Measurements from ENCODE around the gene SLC26A1.

GRCh38 chr4:1031346-1031745 lies 38.1 kb upstream of the SLC26A1 start:
- TF ChIP-seq CTCF (IDR thresholded peaks at IDR 0.05; ENCODE audit: extremely low read depth in 1 of 2, insufficient read depth in 1 of 2, low read depth in 1 of 2, low read length in 2 of 2) (no peak), POLR2AphosphoS5 (IDR thresholded peaks at IDR 0.05; ENCODE audit: insufficient read depth, low read depth, low read length) (no peak), POLR2A (IDR thresholded peaks at IDR 0.05; ENCODE audit: low read depth, low read length) (no peak), GATA2 (IDR thresholded peaks at IDR 0.05; ENCODE audit: insufficient read depth, insufficient read length, low read depth, low read length) (no peak), MAX (IDR thresholded peaks at IDR 0.05; ENCODE audit: insufficient read depth, insufficient read length) (no peak), EZH2 (IDR thresholded peaks at IDR 0.05; ENCODE audit: borderline replicate concordance, low read depth, low read length, severe bottlenecking) (no peak), JUN (IDR thresholded peaks at IDR 0.05; ENCODE audit: borderline replicate concordance, insufficient read depth, insufficient read length, low read depth) (no peak), MYC (IDR thresholded peaks at IDR 0.05; ENCODE audit: low read depth, low read length) (no peak)

All from endothelial cell of umbilical vein (primary cell).